BLaER1 (cell line): ENCODE data around the gene CCDC160.
"Not testable (repeated sequence)": the region's sequence is repeated elsewhere in the genome, so short reads cannot be mapped to it uniquely, and the experiment has no call there.

ENCODE experiments used
- H3K27ac ChIP-seq: shearing (Covaris generic); formaldehyde crosslinking; 2 replicates; pipeline ENCODE4 v1.8.1; 2022
- H3K27me3 ChIP-seq: shearing (Covaris generic); formaldehyde crosslinking; 2 replicates; pipeline ENCODE4 v1.8.1; 2022
- H3K36me3 ChIP-seq: shearing (Covaris generic); formaldehyde crosslinking; 2 replicates; pipeline ENCODE4 v1.8.1; 2022
- H3K4me1 ChIP-seq: shearing (Covaris generic); formaldehyde crosslinking; 2 replicates; pipeline ENCODE4 v1.8.1; 2022
- H3K4me2 ChIP-seq: shearing (Covaris generic); formaldehyde crosslinking; 2 replicates; pipeline ENCODE4 v1.8.1; 2022
- H3K4me3 ChIP-seq: shearing (Covaris generic); formaldehyde crosslinking; 2 replicates; pipeline ENCODE4 v1.8.1; 2022
- H3K9ac ChIP-seq: shearing (Covaris generic); formaldehyde crosslinking; 2 replicates; pipeline ENCODE4 v1.8.1; 2022
- H3K9me3 ChIP-seq: shearing (Covaris generic); formaldehyde crosslinking; 2 replicates; pipeline ENCODE4 v1.8.1; 2022
- H4K20me1 ChIP-seq: shearing (Covaris generic); formaldehyde crosslinking; 2 replicates; pipeline ENCODE4 v1.8.1; 2022
- Cebpa-rat ChIP-seq: shearing (Covaris generic); IDR thresholded peaks from 2 replicates; pipeline ENCODE4 v1.8.1; 2022

The CCDC160 gene

DNA sequence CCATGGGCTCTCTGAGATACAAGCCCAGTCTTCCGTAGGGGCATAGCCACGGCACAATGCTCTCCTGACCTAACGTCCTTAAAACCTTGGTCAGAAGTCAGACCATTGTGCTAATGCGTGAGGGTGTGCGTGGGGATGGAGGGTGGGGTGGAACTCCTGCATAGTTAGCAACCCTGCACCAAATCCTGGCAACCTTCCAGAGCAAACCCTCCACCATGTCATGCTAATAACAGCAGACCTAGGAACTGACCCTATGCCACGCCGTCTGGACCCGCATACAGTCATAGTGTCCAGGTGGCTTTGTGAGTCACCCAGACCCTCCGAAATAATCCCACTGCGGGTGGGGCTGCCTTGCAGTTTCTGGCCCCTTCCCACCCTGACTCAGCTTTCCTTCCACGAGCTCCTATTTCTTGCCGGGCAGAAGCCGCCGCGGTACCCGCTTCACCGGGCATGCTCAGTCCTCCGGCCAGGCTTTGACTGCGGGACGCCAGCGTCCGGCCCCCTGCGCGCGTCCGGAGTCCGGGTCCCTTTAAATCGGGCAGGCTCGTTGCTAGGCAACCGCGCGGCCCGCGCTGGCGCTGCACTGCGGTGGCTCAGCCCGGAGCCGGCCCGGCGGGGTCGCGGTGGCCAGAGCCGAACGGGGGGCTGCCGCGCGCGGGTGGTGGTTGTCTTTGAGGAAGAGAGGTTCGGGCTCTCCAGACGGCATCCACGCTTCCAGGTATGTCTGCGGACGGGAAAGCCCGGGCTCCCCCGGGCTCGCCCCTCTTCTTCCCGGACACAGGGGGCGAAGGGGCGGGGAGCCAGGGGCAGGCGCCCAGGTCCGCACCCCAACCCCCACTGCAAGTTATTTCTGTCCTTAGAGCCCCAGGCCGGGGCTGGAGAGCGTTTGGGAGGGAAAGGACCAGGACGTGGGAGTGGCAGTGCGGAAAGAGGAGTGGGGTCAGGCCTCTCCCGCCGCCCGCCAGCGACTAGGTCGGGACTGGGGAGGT lies at the start of gene CCDC160:
TSS of gene CCDC160 (plus strand) at position 557 of the 989 bp plus-strand sequence. CDS start 7,619 bp downstream, outside the sequence.
- Histone ChIP-seq H3K4me3 (no peak within 1 kb of the TSS), H3K4me2 (no peak within 1 kb of the TSS), H3K9ac (no peak within 1 kb of the TSS)

DNA sequence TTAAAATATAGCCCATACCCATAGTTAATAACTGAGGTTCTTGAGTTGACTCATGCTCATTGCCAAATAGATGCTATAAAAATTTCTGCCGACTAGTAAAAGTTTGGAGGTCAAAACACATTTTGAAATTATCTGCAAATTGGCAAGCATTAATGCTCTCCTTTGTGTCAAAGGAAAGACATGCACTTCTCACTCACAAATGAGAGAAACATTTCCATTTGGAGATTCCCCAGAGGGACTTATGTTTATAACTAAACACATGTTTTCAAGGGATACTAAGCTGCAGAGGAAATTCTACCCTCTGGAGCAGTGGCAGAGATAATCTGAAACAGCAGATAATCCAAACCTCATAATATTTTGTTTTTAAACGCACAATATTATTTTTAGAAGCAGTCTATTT lies 45.7 kb upstream of the CCDC160 start:
- Histone ChIP-seq H3K4me1 (peaks cover 13% of the 10 kb centered on the region), H3K27me3 (peaks cover 68% of the 10 kb centered on the region), H3K9me3 (no peaks in the 10 kb centered on the region), H3K36me3 (no peaks in the 10 kb centered on the region), H3K27ac (no peak overlapping the region), H3K9ac (no peak overlapping the region), H4K20me1 (no peaks in the 10 kb centered on the region), H3K4me3 (no peak overlapping the region), H3K4me2 (no peak overlapping the region)
- TF ChIP-seq Cebpa-rat: no peak

More for the DNA sequence above, at the start of gene CCDC160:
- H3K27me3 ChIP-seq: peaks cover 91% of the 10 kb centered on the region
- H4K20me1 ChIP-seq: no peaks in the 10 kb centered on the region; the same call in 1 of the 2 replicates
- TF ChIP-seq Cebpa-rat: no peak
- peaks cover 16% of the 10 kb centered on the region for H3K9me3 ChIP-seq
- H3K36me3 ChIP-seq: no peaks in the 10 kb centered on the region
- no peak within 1 kb of the TSS for H3K27ac ChIP-seq
- H3K4me1 ChIP-seq: no peaks in the 10 kb centered on the region

DNA sequence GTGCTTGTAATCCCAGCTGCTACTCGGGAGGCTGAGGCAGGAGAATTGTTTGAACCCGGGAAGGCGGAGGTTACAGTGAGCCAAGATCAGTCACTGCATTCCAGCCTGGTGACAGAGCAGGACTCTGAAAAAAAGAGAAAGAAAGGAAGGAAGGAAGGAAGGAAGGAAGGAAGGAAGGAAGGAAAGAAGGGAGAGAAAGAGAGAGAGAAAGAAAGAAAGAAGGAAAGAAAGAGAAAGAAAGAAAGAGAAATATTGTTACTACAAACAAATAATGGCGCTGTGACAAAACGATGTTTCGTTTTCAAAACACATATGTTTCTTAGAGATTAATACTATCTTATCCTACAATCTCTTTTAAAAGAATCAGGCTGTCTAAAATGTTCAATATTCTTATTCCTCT lies 42.1 kb upstream of the CCDC160 start:
- H3K4me2 ChIP-seq: no peak overlapping the region
- no peaks in the 10 kb centered on the region for H3K36me3 ChIP-seq
- H4K20me1 ChIP-seq: peaks cover 5% of the 10 kb centered on the region; the same call in 1 of the 2 replicates
- H3K9me3 ChIP-seq: peaks cover 9% of the 10 kb centered on the region
- H3K9ac ChIP-seq: no peak overlapping the region
- no peak overlapping the region for H3K27ac ChIP-seq
- H3K27me3 ChIP-seq: peaks cover 51% of the 10 kb centered on the region
- no peak for TF ChIP-seq Cebpa-rat
- H3K4me1 ChIP-seq: no peaks in the 10 kb centered on the region
- H3K4me3 ChIP-seq: no peak overlapping the region

DNA sequence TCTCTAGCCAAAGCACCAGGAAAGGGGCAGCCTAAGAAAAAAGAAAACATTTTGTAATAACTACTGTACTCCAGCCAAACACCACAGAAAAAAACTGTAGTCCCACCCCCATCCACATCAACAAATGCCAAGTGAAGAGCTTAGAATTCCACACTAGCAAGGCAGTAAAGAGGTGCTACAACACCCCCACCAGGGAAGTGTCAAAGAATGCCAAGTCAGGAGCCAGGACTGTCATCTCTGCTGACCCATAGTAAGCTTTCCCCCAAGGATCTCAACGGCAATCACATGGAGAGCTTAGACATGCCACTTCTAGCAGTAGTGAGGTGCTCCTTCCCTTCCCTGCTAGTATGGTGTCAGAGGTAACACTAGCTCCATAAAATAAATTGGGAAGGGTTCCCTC lies 34.4 kb upstream of the CCDC160 start:
- Histone ChIP-seq H4K20me1 (0 out of 2 replicates have a peak, but pooled peaks cover under 1% of the 10 kb centered on the region), H3K9me3 (peaks cover 4% of the 10 kb centered on the region), H3K27ac (no peak overlapping the region), H3K4me2 (no peak overlapping the region), H3K36me3 (no peaks in the 10 kb centered on the region), H3K4me3 (no peak overlapping the region), H3K9ac (no peak overlapping the region), H3K27me3 (peaks cover 72% of the 10 kb centered on the region), H3K4me1 (no peaks in the 10 kb centered on the region)
- TF ChIP-seq Cebpa-rat: no peak

DNA sequence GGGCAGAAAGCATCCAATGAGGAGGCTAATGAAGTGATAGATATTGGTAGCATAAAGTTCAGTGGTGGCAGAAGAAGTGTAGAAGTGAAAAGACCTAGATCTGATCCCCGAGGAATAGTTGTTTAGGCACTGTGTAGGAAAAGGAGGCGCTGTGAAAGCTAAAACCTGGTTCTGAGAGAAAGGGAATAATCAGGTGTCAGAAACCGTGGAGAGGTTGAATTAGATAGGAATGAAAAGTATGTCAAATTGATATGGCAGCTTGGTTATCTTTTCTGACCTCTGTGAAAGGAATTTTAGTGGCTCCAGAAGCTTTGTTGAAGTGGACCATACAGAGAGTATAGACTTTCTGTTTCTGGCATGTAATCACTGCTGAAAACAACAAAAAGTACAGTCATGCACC lies 30.8 kb upstream of the CCDC160 start:
- Histone ChIP-seq H3K9ac (no peak overlapping the region), H3K27me3 (peaks cover 81% of the 10 kb centered on the region), H3K4me3 (no peak overlapping the region), H3K36me3 (no peaks in the 10 kb centered on the region), H3K4me1 (no peaks in the 10 kb centered on the region), H3K4me2 (no peak overlapping the region), H3K9me3 (no peaks in the 10 kb centered on the region; the same call in 1 of the 2 replicates), H3K27ac (no peak overlapping the region), H4K20me1 (no peaks in the 10 kb centered on the region)
- TF ChIP-seq Cebpa-rat: no peak

DNA sequence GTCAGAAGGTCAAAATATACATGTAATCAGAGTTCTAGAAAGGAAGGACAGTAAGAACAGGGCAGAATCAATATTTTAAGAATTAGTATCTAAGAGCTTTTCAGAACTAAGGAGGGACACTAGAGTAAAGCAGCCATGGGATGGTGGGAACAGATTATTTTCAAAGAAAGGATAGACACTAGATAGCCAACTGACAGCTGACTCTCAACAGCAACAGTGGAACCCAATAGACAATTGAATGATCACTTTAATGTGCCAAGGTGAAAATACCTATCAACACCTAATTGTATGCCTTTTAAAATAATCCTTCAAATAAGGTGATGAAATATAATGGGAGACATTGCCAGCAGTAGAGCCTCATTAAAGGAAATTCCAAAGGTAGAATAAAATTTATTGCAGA lies 26.5 kb upstream of the CCDC160 start:
- H4K20me1 ChIP-seq: no peaks in the 10 kb centered on the region
- H3K9ac ChIP-seq: no peak overlapping the region
- no peak overlapping the region for H3K27ac ChIP-seq
- no peaks in the 10 kb centered on the region; the same call in 1 of the 2 replicates for H3K9me3 ChIP-seq
- peaks cover 64% of the 10 kb centered on the region for H3K27me3 ChIP-seq
- H3K4me2 ChIP-seq: no peak overlapping the region
- no peaks in the 10 kb centered on the region for H3K36me3 ChIP-seq
- H3K4me3 ChIP-seq: no peak overlapping the region
- no peaks in the 10 kb centered on the region for H3K4me1 ChIP-seq
- no peak for TF ChIP-seq Cebpa-rat

DNA sequence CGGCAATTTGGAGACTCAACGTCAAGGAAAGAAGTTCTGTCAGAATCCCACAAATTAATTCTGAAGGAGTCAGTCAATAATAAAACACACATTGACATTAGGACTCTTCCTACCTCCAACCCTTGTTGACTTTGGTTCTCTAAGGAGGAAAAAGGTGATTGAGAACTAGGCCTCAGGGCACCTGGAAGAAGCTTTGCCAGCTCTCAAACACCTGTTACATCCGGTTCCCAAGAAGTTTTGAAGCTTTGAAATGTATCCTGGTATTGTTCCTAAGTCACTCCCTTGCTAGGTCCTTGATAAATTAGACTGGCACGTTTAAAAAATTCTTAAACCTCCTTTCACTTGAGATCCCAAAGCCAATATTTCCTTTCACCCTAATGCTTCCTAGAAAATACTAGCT lies 1.7 kb upstream of the CCDC160 start:
- Histone ChIP-seq H3K4me1 (no peaks in the 10 kb centered on the region), H4K20me1 (no peaks in the 10 kb centered on the region; the same call in 1 of the 2 replicates), H3K4me3 (no peak overlapping the region), H3K27me3 (peaks cover 81% of the 10 kb centered on the region), H3K4me2 (no peak overlapping the region), H3K9me3 (peaks cover 16% of the 10 kb centered on the region), H3K27ac (no peak overlapping the region), H3K36me3 (no peaks in the 10 kb centered on the region), H3K9ac (no peak overlapping the region)
- TF ChIP-seq Cebpa-rat: no peak

DNA sequence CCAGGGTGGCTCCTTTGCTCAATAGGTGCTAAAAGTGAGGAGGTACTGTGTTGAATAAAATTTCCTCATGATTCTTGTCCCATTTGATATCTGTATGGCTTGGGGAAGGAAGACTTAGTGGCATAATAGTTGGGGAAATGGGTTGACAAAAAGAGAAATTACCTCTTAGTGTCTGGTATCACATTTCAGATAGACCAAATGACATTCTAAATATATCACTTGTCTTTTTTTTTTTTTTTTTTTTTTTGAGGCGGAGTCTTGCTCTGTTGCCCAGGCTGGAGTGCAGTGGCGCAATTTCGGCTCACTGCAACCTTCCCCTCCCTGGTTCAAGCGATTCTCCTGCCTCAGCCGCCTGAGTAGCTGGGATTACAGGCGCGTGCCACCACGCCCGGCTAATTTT lies 1.2 kb downstream of the CCDC160 start:
- H3K36me3 ChIP-seq, H3K4me2 ChIP-seq, H3K9ac ChIP-seq, H3K4me1 ChIP-seq, H3K4me3 ChIP-seq, H3K27ac ChIP-seq, H4K20me1 ChIP-seq: not testable (repeated sequence)
- H3K27me3 ChIP-seq: peaks cover 94% of the 10 kb centered on the region
- H3K9me3 ChIP-seq: peaks cover 16% of the 10 kb centered on the region

DNA sequence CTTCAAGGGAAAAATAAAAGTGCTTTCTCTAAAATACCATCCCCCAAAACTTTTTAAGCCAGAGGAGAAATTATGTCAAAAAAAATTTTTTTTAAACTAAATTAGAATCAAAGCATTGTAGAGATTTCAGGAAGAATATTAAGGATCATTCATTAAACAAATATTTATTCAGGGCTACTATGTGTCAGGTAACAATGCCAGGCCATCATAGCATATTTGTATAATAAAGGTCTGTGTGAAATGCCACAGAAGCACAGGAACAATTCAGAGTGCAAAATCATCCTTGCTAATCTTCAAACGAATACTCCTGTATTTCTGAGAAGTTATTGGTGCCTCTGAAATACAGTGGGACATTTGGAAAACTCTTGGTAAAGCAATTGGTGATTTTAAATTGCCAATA lies 2.0 kb downstream of the CCDC160 start:
- no peak for TF ChIP-seq Cebpa-rat
- Histone ChIP-seq H3K9ac (no peak overlapping the region), H3K4me1 (no peaks in the 10 kb centered on the region), H3K4me2 (no peak overlapping the region), H3K9me3 (peaks cover 16% of the 10 kb centered on the region), H3K27ac (no peak overlapping the region), H4K20me1 (no peaks in the 10 kb centered on the region; the same call in 1 of the 2 replicates), H3K27me3 (peaks cover 100% of the 10 kb centered on the region), H3K4me3 (no peak overlapping the region), H3K36me3 (no peaks in the 10 kb centered on the region)

DNA sequence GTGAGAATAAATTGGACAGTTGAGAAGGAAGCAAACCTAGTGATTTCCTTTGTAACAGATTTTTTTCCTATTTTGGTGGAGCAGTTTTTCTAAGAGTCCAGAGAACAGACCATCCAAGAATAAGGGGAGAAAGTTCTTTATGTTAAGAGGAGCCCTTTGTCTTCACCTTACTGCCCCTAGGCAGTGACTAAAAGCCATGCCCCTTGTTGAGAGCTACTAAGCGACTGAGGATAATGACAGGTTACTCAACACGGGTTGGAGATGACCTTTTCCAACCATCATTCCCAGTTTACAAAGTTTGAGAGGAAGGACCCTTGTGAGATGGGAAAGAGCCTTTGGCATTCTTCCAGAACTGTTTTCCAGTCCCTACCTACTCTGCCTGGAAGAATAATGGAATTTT lies 3.2 kb downstream of the CCDC160 start:
- H3K4me3 ChIP-seq: no peak overlapping the region
- H3K4me1 ChIP-seq: no peaks in the 10 kb centered on the region
- no peak overlapping the region for H3K9ac ChIP-seq
- no peak overlapping the region for H3K27ac ChIP-seq
- no peak overlapping the region for H3K4me2 ChIP-seq
- peaks cover 6% of the 10 kb centered on the region; the same call in 1 of the 2 replicates for H4K20me1 ChIP-seq
- H3K9me3 ChIP-seq: peaks cover 16% of the 10 kb centered on the region
- TF ChIP-seq Cebpa-rat: no peak
- peaks cover 100% of the 10 kb centered on the region for H3K27me3 ChIP-seq
- H3K36me3 ChIP-seq: no peaks in the 10 kb centered on the region
